Left renal pelvis (tissue), 4 donors: ENCODE data around the gene CREB1. TPM values are rescaled to one million over a fixed set of nuclear protein-coding genes. Genes with fewer than 3 reads are reported as not detected.

Experiments
- DNase-seq, 4 donors: peaks; one replicate each; pipeline ENCODE4 v3.0.0-alpha.2; 2013; ENCODE audit warnings: low read depth in 4 of 4, low spot score in 3 of 4
- polyA plus RNA-seq, 4 donors: library from polyadenylated mRNA; unstranded; fragments of 120-200 nt; gene quantifications; one replicate each; pipeline ENCODE4 v1.2.1, GENCODE V29; 2013; ENCODE audit not compliant: insufficient read length in 4 of 4

Gene CREB1
- polyA plus RNA-seq, 4 donors: 65.5 to 75.8 (median 69.5) TPM

DNA sequence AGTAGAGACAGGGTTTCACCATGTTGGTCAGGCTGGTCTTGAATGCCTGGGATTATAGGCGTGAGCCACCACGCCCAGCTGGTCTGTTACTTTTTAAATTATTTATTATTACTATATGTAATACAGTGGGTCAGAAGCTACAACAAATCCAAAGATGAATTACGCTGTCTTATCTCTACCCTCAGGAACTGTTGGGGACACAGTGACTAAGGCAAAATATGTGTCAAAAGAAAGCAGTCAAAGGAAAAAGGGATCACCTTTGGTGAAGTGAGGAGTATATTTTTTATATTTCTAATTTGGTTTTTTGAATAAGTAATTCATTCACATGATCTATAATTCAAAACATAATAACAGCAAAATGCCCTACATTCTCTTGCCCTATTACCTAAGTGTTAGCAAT lies 4.7 kb downstream of the CREB1 start:
- no peak for DNase-seq

DNA sequence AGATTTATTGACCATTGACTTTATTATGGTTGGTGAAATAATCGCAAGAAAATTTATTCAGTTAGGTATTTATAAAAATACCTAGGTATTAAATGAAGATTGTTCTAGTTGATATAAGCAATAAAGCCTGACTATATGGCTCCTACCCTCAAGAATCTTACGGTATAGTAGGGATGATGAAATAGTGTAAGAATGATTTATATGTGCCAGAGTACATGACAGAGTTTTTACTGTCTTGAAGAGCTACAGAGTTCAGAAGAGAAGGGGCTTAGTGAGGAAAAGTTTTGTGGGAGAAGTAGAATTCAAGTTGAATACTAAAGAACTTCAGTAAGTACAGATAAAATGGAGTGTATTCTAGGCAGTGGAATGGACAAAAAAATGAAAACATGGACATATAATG lies 9.7 kb downstream of the CREB1 start:
- DNase-seq: no peak

DNA sequence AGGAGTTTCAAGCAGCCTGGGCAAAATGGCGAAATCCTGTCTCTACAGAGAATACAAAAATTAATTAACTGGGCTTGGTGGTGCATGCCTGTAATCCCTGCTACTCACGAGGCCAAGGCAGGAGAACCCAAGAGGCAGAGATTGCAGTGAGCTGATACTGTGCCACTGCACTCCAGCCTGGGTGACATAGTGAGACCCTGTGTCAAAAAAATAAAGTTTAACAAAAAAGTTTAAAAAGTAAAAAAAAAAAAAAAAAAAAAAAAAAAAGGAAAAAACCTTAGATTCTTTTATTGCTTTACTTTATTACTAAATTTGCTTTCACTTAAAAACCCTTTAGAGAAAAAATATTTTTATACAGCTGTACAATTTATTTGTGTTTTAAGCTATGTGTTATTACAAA lies 10.7 kb downstream of the CREB1 start:
- no peak for DNase-seq

DNA sequence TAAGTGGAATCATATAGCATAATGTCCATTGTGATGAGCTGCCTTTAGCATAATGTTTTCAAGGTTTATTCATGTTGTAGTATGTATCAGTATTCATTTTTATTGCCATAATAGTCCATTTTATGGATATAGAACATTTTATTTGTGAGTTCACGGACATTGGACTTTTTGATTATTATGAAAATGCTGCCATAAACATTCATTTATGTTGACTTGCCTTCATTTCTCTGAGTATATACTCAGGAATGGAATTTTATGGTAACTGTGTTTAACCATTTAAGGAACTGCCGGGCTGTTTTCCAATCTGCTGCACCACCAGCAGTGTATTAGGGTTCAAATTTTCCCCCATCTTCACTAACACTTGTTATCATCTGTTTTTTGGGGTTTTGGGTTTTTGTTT lies 12.2 kb downstream of the CREB1 start:
- DNase-seq: no peak

DNA sequence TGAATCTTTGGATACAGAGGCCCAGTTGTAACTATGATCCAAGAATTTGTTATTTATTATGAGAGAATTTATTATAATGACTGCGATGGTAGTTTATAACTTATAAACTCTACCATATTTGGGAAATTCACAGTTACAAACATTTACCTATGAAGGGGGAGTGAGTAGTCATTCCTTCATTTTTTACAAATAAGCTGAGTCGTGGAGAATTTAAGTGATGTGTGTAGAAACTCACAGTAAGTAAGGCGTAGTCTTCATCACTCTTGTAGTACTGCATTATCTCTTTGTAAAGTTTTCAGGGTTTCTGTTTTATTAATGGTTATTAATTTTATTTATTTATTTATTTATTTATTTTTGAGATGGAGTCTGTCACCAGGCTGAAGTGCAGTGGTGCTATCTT lies 13.5 kb downstream of the CREB1 start:
- no peak for DNase-seq

DNA sequence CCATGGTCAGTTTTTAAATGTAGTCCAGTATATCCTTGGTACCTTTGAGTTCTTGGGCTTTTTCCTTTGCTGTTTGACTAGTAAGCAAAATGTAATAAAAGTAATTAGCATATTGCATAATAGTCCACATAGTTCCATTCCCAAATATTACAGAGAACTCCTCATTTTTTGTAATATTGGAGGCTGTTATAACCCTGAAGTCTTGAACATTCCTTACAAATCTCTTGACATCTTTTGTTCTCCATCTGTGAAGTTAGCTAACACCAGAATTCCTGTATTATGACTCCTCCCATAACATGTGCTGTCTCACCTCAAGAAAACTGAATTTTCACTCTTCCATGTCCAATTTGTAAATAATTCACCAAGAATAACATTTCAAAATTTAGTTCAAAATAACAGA lies 17.1 kb downstream of the CREB1 start:
- DNase-seq: no peak

DNA sequence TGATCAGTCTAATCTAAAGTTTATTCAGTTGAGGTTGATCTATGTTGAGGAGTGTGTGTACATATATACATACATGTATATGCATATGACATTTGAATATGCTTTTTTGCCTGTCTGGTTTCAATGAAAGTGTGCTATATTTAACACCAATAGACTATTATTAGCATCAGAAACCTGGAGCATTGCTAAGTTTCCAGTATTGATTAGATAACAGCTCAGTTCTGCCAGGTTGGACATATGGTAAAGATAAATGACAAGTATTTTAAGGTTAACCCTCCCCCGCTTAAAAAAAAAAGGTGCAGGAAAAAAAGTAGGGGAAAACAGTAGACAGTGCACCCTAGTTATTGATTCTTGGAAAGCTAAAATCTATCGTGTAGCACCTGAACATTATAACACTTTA lies 19.4 kb downstream of the CREB1 start:
- DNase-seq: no peak

DNA sequence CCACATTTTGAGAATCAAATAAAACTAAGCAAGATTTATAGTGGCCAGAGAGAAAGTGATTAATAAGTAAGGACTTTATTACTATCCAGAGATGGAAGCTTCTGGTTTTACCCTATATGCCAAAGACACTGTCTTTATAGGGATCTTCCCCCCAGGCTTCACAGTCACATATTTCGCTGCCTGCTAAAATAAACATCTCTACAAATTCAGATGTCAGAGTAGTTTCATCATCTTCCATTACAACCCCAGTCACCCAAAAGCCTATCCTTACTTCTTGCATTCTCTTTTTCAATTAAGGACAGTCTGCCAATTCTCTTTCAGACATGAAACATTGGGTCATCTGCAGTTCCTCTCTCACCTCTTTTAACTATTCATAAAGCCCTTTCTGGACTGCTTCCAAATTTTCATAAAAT lies 28.3 kb downstream of the CREB1 start:
- DNase-seq: no peak

DNA sequence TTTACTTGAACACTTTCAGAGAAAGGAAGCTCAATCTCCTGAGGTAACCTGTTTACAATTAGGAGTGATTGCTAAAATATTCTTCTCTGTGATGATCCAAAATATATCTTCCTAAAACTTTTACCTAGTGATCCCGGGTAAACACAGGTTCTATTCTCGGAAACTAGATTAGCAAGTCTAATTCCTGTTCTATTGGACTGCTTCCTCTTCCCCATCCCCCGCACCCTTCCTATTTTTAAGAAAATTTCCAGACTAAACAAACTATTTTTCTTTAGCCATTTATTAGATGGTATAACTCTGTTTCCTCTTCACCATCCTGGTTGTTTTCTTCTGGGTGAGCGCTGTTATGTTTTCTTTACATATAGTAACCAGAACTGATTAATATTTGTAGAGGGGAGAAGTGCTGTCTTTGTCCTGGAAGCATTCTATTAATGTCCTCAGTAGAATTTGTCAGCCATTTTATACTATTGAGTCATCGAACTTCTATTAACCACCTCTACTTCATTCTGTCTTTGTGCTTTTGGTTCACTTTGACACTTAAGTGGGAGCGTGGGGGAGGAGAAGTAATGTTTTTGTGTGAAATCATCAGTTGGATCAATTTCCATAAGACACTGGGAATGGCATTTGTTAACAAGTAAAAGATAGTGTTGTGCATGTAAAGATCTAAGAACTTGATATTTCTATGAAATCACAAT lies 31.8 kb downstream of the CREB1 start:
- no peak for DNase-seq

DNA sequence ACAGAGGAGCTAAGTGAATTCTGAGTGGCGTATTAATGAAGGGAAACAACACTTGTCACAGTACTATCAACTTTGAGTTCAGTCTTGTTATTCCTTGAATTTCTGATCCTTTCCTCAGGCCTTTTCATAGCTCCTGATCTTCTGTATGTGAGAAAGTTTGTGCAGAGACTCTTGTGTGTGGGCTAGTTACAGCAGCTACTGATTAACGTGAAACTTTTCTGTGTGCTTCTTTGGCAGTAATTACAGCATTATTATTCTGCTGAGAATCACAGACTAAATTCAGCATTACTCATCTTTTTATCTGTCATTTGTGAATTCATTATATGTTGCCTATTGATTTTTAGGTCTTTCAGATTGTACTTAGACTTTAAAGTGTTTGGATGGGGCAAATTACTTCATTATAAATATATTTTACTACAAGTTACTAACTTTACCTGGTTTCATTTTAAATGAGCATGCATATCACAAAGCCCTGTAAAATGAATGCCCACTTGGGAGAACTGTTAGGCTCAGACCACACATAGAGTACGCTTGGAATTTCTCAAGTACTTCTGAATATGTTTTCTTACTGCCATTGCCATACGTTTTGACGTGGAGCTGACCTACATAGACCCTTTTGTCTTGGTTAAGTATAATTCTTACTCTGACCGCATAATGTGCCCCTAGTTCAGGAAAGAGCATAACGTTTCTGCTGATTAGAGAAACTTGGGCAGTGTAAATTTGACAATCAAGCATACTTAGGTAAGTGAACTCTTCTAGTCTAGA lies 36.2 kb downstream of the CREB1 start:
- no peak for DNase-seq

DNA sequence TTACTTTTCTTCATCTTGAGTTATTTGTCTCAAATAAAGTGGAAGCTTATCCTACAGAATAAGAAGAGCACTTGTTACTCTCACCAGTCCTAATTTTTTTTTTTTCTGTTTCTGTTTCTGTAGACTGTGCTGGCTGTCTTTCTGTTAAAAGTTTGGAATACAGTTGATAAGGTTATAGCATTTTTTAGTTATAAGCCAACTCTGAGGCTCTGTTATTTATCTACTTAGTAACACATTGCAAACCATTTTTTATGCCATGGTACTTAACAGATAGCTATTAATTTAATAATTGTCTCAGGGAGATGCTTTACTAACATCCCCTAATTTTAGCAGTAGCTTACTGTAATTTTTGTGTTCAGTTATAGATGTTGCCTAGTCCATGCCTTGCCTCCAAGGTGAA lies 37.9 kb downstream of the CREB1 start:
- DNase-seq: no peak

DNA sequence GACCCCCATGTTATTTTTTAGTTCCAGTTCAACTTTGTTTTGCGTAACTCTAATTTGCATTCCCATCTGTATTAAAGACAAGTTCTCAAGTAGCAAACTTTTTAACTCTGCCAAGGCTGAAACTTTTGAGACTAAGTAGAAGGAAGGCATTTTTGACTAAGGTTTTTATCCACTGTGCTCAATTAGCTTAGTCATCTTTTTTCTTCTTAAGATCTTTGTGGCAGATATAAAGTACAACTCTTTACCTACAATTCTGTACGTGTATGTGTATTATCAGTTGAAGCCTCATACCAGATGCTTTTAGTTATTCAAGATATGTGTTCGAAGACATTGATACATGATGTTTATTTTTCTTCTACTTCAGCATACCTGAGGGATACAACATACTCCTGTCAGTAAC lies 41.6 kb downstream of the CREB1 start:
- no peak for DNase-seq

DNA sequence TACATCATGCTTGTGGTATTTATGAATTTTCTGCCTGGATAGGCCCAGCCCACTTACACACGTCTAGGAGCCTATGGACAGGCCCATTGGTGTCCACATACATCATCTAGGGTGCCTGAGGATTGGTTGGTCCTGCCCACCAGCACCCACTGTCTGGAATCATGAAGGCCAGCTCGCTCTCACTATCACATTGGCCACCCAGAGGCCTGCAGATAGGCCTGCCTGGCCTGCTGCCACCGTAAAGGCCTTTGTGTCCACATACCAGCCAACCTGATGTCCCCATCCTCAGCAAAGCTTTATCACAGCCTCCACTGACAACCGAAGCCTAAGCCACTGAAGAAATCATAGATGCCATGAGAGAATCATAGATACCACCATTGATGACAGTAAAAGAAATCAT lies 55.2 kb downstream of the CREB1 start:
- no peak for DNase-seq

DNA sequence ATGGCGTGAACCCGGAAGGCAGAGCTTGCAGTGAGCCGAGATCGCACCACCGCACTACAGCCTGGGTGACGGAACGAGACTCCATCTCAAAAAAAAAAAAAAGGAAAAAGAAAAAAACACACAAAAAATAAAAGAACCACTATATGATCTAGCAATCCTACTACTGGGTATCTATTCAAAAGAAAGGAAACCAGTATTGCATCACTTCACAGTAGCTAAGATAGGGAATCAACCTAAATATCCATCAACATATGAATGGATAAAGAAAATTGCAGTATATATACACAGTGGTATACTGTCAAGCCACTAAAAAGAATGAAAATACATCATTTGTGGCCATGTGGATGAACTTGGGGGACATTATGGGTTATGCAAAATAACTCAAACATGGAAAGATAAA lies 57.5 kb downstream of the CREB1 start:
- no peak for DNase-seq

DNA sequence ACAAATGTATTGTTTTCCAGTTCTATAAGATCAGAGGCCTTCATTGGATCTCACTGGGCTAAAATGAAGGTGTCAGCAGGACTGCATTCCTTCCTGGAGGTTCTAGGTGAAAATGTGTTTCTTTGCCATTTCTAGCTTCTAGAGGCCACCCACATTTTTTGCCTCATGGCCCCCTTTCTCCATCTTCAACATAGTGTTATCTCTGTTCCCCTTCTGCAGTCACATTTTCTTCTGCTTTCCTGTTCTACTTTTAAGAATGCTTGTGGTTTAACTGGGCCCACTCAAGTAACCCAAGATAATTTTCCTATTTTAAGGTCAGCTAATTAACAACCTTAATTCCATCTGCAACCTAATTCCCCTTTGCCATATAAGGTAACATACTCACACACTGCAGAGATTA lies 59.4 kb downstream of the CREB1 start:
- DNase-seq: no peak

DNA sequence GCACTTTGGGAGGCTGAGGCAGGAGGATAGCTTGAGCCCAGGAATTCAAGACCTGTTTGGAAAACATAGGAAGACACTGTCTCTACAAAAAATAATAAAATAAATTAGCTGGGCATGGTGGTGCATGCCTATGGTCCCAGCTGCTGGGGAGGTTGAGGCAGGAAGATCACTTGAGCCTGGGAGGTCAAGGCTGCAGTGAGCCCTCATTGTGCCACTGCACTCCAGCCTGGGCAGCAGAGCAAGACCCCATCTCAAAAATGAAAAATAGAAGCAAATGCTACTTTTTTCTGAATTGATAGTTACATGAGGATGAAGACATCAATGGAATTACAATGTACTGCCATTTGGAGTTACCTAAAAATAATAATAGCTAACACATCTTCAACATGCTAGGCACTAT lies 63.5 kb downstream of the CREB1 start:
- no peak for DNase-seq

DNA sequence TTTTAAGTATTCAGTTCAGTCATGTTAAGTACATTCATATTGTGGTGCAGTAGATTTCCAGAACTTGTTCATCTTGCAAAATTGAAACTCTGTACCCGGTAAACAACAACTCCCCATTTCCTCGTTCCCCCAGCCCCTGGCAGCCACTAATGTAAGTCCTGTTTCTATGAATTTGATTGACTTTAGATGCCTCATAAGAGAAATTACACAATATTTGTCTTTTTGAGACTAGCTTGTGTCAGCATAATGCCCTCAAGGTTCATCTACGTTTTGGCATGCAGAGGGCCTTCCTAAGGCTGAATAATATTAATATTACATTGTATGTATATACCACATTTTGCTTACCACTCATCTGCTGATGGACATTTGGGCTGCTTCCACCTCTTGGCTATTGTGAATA lies 64.5 kb downstream of the CREB1 start:
- DNase-seq: no peak

DNA sequence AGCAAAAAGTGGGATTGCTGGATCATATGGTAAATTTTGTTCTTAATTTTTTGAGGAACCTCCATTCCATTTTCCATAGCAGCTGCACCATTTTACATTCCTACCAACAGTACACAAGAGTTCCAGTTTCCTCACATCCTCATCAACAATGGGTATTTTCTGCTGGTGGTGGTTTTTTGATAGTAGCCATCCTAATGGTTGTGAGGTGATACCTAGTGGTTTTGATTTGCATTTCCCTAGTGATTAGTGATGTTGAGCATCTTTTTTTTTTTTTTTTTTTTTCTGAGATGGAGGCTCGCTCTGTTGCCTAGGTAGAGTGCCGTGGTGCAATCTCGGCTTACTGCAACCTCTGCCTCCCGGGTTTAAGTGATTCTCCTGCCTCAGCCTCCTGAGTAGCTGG lies 65.0 kb downstream of the CREB1 start:
- no peak for DNase-seq

DNA sequence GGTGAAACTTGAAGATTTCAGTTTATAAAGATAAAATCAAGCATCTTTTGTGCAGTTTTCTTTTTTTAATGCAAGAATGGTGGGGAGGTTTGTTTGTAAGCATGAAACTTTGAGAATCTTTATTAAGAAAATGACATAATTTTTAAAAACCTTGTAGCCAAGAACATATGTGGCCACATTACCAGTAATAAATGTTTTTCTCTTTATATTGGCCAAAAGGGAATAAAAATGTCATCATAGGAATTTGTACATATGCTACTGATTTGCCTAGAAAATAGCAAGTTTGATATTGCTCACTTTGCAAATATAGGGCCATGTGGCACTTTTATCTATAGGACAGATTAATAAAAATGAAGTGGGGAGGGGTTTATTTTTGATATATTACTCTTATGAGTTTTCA lies 69.9 kb downstream of the CREB1 start:
- no peak for DNase-seq

DNA sequence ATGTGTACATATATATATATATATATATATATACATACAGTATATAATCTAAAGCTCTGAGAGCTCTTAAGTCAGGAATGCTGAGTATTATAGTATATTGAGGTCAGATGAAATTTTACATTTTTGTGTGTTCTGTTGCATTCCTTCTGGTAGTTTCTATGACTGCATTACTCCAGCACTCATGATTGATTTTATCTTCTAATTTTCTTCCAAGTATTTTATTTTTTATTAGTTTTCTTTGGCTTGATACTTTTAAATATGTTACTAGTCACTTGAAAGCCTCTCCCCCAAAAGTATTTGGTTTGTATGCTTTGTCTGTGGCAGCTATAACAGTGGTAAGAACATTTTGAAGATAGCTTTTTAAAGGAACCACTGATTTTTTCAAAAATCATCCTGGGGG lies 70.5 kb downstream of the CREB1 start:
- DNase-seq: no peak

DNA sequence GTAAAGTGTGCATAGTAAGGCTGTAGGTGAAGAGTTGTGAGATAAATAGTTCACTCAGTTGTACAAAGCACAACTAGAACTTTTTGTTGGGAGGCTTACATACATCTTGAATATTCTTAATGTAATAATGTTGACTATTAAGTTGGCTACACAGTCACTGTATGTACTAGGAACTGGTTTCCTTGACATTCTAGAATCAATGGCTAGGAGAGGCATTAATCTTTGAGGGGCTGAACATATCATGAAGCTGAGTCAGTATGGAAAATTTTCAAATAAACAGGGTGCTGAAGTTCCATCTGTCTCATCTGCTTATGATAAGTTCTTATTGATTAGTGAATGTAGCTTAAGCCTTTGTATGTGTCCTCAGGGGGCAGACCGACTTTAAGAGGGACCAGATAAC lies 72.0 kb downstream of the CREB1 start:
- DNase-seq: no peak

DNA sequence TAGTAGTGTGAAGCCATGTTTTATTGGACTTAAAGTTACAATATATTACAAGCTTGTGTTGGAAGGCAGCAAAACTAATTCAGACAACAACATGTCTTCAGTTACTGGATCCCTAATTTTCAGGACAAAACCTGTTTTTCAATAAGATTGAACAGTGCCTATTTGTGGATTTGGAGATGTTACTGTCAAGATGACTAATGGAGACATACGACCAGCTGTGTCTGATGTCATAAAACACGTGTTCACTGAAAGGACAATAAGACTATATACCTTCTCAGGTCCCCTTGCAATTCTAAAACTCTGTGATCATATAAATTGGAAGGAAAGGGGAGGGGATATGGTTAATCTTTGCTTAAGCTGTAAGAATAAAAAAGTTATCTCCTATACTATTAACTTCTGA lies 73.7 kb downstream of the CREB1 start:
- DNase-seq: no peak

DNA sequence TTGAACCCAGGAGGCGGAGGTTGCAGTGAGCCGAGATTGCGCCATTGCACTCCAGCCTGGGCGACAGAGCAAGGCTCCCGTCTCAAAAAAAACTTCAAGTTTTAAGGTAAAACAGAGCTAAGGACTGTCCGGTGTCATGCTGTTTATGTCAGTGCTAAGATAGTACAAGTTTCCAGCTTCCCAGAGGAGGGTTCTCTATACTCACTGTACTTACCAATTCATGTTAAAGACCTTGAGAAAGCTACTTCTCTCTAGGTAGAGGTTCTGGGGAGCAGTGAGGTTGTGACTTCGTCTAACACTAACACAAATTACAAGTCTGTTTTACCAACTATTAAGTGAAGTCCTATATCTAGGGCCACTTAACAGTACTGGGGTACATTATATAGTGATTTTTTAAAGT lies 76.6 kb downstream of the CREB1 start:
- DNase-seq: no peak
